ENCODE results near the gene MRPL50.

- TF ChIP-seq OSR1 (CRISPR knock-in tag; IDR thresholded peaks at IDR 0.05) (no peak), PATZ1 (CRISPR knock-in tag; IDR thresholded peaks at IDR 0.05; ENCODE audit: borderline replicate concordance) (no peak), ISL1 (CRISPR knock-in tag; IDR thresholded peaks at IDR 0.05) (no peak), ZNF70 (CRISPR knock-in tag; IDR thresholded peaks at IDR 0.05) (no peak), TSHZ2 (CRISPR knock-in tag; IDR thresholded peaks at IDR 0.05) (no peak), CREB5 (CRISPR knock-in tag; IDR thresholded peaks at IDR 0.05; ENCODE audit: low read depth) (no peak), ZFP3 (CRISPR knock-in tag; IDR thresholded peaks at IDR 0.05) (no peak), RARB (CRISPR knock-in tag; IDR thresholded peaks at IDR 0.05) (no peak)
Measured at GRCh38 chr9:101417389-101417788, 19.0 kb upstream of the MRPL50 start.

All from SK-N-SH treated with all-trans-retinoic acid at 6 μM for 48 hours (cell line).